ENCODE measurements around the gene SYT17.
A peak's percentile ranks its signal among the peaks of the same experiment; 100 is the strongest.

SYT17 gene

GRCh38 chr16:19139436-19140091 is 28.5 kb upstream of the SYT17 start:
- no peak for DNase-seq

GRCh38 chr16:19140396-19140795 is 27.6 kb upstream of the SYT17 start:
- DNase-seq: no peak

GRCh38 chr16:19142939-19143598 is 25.0 kb upstream of the SYT17 start:
- no peak for DNase-seq

GRCh38 chr16:19143599-19143956 is 24.5 kb upstream of the SYT17 start:
- no peak for DNase-seq

- no peak for DNase-seq
These were observed 23.0 kb upstream of the SYT17 start for GRCh38 chr16:19145010-19145409.

GRCh38 chr16:19147126-19147525 is 20.9 kb upstream of the SYT17 start:
- no peak for DNase-seq

- no peak for DNase-seq
These were observed 20.4 kb upstream of the SYT17 start for GRCh38 chr16:19147627-19148026.

- DNase-seq: no peak
These were observed 19.9 kb upstream of the SYT17 start for GRCh38 chr16:19148189-19148588.

- no peak for DNase-seq
These were observed 16.7 kb upstream of the SYT17 start for GRCh38 chr16:19151310-19151709.

- DNase-seq: no peak
These were observed 16.0 kb upstream of the SYT17 start for GRCh38 chr16:19152042-19152441.

- peak; percentile 83 for DNase-seq
These were observed 14.2 kb upstream of the SYT17 start for GRCh38 chr16:19153876-19154275.

- DNase-seq: no peak
These were observed 6.0 kb upstream of the SYT17 start for GRCh38 chr16:19162085-19162484.

GRCh38 chr16:19163215-19163614 is 4.8 kb upstream of the SYT17 start:
- no peak for DNase-seq

- DNase-seq: no peak
These were observed 3.8 kb upstream of the SYT17 start for GRCh38 chr16:19164285-19164684.

- no peak for DNase-seq
These were observed 2.9 kb upstream of the SYT17 start for GRCh38 chr16:19165101-19165500.

- DNase-seq: no peak
These were observed 1.5 kb upstream of the SYT17 start for GRCh38 chr16:19166500-19166899.

GRCh38 chr16:19168371-19169081 is 486 bp downstream of the SYT17 start:
- DNase-seq: no peak

- DNase-seq: no peak
These were observed 1.1 kb downstream of the SYT17 start for GRCh38 chr16:19169082-19169639.

GRCh38 chr16:19170043-19170655 is 2.1 kb downstream of the SYT17 start:
- DNase-seq: no peak

GRCh38 chr16:19172098-19172780 is 4.2 kb downstream of the SYT17 start:
- no peak for DNase-seq

- no peak for DNase-seq
These were observed 5.0 kb downstream of the SYT17 start for GRCh38 chr16:19173059-19173458.

- no peak for DNase-seq
These were observed 5.8 kb downstream of the SYT17 start for GRCh38 chr16:19173649-19174383.

Measured in OCI-M1 (cell line).